Glomerular endothelial cell (primary cell): ENCODE data around the gene SLC4A2. TPM values are rescaled to one million over a fixed set of nuclear protein-coding genes. Genes with fewer than 3 reads are reported as not detected.

Source experiments
- DNase-seq: peaks from one replicate; pipeline ENCODE4 v3.0.0-alpha.2; 2011; ENCODE audit warnings: low read depth, low spot score; ENCODE audit errors: extremely low read depth
- total RNA-seq: library from RNA; depleted of rRNA; stranded (reverse); fragments of >200 nt; gene quantifications from 2 replicates; pipeline ENCODE4 v1.2.3, GENCODE V29; 2015

Gene SLC4A2
- total RNA-seq, 1 donor from 2014 or later, result 175 TPM

GRCh38 chr7:151091431-151091830 lies 32.0 kb downstream of the SLC4A2 start:
- no peak for DNase-seq

- DNase-seq, result no peak
Observed at GRCh38 chr7:151091988-151092387, 32.6 kb downstream of the SLC4A2 start.

GRCh38 chr7:151093748-151094147 lies 34.4 kb downstream of the SLC4A2 start:
- DNase-seq, result no peak

- no peak for DNase-seq
Observed at GRCh38 chr7:151094675-151095074, 35.3 kb downstream of the SLC4A2 start.

- no peak for DNase-seq
Observed at GRCh38 chr7:151095123-151095797, 35.9 kb downstream of the SLC4A2 start.

GRCh38 chr7:151095828-151096475 lies 36.6 kb downstream of the SLC4A2 start:
- no peak for DNase-seq

- no peak for DNase-seq
Observed at GRCh38 chr7:151099486-151100211, 40.3 kb downstream of the SLC4A2 start.

GRCh38 chr7:151100921-151101320 lies 41.5 kb downstream of the SLC4A2 start:
- DNase-seq, result no peak

- DNase-seq, result no peak
Observed at GRCh38 chr7:151101621-151102396, 42.4 kb downstream of the SLC4A2 start.

GRCh38 chr7:151102991-151103390 lies 43.6 kb downstream of the SLC4A2 start:
- no peak for DNase-seq

- DNase-seq, result no peak
Observed at GRCh38 chr7:151103973-151104372, 44.6 kb downstream of the SLC4A2 start.

GRCh38 chr7:151104411-151105235 lies 45.2 kb downstream of the SLC4A2 start:
- no peak for DNase-seq

GRCh38 chr7:151107882-151108281 lies 48.5 kb downstream of the SLC4A2 start:
- no peak for DNase-seq

GRCh38 chr7:151109094-151110048 lies 50.0 kb downstream of the SLC4A2 start:
- no peak for DNase-seq

- DNase-seq, result no peak
Observed at GRCh38 chr7:151110236-151110940, 51.0 kb downstream of the SLC4A2 start.

GRCh38 chr7:151110941-151111645 lies 51.7 kb downstream of the SLC4A2 start:
- no peak for DNase-seq

GRCh38 chr7:151113344-151114150 lies 54.2 kb downstream of the SLC4A2 start:
- no peak for DNase-seq
